ENCODE data around the gene CHTF18.

CHTF18 gene

GRCh38 chr16:792221-792995 is 4.0 kb downstream of the CHTF18 start:
- DNase-seq (ENCODE audit: low read depth, low spot score), result no peak

- no peak for DNase-seq (ENCODE audit: low read depth, low spot score)
Observed at GRCh38 chr16:793414-793813, 5.0 kb downstream of the CHTF18 start.

DNA sequence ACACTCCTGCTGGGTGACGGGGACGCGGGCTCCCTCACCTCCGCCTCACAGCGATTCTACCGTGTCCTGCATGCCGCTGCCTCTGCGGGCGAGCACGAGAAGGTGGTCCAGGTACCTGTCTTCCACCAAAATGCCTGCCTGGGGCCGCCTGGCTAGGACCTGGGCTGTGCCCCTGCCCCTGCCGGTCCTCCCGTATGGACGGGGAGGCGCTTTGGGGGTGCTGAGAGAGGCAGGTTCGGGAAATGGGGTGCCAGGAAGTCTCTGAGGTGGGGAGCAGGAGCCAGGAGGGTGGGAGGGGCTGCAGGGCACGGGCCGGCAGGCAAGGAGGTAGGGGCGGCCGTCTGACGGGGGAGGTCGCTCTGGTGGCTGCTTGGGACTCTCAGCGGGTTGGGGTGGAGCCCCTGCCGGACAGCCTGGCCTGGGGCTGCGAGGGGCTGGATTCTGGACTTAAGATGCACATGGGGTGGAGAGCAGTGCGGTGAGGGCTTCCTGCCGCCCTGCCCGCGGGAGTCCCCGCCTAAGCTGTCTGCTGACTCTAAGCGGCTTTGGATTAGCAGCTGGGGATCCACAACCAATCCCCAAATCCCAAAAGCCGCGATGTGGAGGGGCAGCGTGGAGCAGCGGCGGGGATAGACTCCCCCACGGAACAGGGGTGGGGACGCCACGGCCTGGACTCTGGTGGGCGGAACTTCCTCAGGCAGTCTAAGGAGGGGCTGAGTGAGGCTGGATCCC is 5.8 kb downstream of the CHTF18 start:
- DNase-seq (ENCODE audit: low read depth, low spot score), result no peak

DNA sequence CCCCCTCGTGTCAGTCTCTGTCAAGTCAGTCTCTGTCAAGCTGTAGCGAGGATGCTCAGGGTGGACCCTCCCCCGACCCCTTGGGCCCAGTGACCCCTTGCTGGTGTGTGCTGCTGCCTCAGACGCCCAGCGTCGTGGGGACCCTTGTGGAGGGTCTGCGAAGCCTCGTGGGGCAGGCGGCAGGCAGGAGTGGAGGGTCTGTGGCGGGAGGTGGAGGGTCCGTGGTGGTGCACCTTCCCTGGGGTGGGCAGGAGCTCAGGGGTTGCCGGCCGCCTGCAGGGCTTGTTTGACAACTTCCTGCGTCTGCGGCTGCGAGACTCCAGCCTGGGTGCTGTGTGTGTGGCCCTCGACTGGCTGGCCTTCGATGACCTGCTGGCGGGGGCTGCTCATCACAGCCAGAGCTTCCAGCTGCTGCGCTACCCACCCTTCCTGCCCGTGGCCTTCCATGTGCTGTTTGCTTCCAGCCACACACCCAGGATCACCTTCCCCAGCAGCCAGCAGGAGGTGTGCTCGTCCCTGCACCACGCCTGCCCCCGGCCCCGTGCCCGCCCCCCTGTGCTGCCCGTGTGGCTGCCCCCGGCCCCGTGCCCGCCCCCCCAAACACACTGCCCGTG is 6.5 kb downstream of the CHTF18 start:
- DNase-seq (ENCODE audit: low read depth, low spot score), result no peak

DNA sequence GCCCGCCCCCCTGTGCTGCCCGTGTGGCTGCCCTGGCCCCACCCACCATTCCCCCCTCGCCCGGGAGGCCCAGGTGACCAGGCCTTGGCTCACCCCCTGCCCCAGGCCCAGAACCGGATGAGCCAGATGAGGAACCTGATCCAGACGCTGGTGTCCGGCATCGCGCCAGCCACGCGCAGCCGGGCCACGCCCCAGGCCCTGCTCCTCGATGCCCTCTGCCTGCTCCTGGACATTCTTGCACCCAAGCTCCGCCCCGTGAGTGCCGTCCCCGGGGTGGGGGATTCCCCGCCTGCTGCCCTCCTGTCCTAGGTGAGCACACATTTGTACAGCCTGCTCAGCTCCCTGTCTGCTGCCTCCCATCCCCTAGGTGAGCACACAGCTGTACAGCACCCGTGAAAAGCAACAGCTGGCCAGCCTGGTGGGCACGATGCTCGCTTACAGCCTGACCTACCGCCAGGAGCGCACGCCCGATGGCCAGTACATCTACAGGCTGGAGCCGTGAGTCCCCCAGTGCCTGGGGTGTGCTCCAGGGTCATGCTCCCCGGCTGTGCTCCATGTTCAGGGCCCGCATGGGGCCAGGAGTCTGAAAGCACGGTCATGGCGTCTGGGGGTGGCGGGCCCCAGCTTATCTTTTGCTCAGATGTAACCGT is 7.3 kb downstream of the CHTF18 start:
- no peak for DNase-seq (ENCODE audit: low read depth, low spot score)

DNA sequence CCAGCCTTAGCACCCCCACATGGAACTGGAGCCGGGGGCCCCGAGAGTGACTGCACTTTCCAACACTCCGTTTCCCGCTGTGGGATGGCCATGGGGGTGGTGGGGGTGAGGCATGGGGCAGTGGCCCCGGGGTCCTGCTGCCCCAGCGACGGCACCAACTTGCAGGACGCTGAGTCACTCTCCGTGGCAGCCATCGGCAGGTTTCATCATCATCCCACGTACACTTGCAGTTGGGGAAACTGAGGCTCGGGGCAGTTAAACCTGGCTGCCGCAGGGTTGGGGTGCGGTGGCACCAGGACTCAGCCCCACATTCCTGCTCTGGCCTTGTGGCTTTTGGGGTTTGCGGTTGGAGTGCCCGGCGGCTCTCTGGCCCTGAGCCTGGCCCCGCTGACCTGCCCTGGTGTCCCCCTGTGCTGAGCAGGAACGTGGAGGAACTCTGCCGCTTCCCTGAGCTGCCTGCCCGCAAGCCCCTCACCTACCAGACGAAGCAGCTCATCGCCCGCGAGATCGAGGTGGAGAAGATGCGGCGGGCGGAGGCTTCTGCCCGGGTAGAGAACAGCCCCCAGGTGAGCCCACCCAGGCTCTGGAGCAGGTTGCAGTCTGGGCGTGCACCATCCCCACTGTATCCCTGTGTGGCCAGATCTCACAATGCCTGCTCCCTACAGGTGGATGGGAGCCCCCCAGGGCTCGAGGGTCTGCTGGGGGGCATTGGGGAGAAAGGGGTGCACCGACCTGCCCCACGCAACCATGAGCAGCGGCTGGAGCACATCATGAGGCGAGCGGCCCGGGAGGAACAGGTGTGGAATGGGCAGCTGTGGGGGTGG is 8.1 kb downstream of the CHTF18 start:
- no peak for DNase-seq (ENCODE audit: low read depth, low spot score)

GRCh38 chr16:797120-797420 is 8.7 kb downstream of the CHTF18 start:
- DNase-seq (ENCODE audit: low read depth, low spot score), result no peak

DNA sequence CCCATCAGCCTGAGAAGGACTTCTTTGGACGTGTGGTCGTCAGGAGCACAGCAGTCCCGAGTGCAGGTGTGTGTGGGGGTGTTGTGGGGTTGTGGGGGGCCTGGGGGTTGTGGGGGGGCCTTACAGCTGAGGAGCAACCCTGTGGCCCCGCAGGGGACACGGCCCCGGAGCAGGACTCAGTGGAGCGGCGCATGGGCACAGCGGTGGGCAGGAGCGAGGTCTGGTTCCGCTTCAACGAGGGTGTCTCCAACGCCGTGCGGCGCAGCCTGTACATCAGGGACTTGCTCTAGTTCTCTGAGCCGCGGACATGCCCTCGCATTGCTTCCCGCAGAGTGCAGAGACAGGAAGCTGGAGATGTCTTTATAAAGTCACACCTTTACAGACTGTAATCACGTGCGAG is 9.3 kb downstream of the CHTF18 start:
- no peak for DNase-seq (ENCODE audit: low read depth, low spot score)

GRCh38 chr16:798666-799065 is 10.2 kb downstream of the CHTF18 start:
- no peak for DNase-seq (ENCODE audit: low read depth, low spot score)

GRCh38 chr16:799111-799947 is 10.9 kb downstream of the CHTF18 start:
- DNase-seq (ENCODE audit: low read depth, low spot score), result no peak

DNA sequence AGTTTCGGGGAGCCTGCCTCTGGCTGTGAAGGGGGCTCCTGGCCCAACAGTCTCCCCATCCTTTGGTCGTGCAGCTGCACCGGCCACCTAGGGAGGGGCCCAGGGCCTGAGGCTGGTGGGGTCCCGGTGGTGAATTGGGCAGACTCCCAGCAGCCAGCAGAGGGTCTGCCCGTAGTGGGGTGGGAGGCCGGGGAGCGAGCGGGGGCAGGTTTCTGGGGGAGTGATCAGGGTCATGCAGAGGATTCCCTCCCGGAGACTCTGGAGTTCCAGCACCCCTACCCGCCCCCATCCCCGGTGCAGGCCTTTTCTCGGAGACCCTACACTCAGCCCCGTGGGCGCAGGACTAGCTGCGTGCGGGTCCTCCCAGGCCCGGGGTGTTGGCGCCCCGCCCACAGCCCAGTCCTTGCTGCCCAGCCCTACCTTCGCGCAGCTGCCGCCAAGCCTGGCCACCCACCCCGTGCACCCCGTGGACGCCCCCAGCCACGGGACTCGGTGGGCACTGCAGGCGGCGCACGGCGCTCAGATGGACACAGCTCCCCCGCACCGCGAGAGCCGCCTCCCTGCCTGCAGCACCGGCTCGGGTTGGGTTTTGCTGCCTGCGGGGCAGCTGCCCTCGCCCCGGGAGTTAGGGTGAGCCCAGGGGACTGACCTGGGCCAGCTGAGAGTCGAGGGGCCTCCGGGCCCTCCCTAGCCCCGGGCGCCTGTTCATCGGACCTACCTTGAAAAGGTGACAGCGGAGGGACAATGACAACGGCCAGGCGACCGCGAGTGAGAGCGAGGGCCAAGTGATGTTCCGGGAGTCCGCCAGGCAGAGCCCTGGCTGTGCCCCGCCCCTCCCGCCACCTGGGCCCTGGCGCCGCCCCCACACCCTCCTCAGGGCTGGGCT is 11.8 kb downstream of the CHTF18 start, which contains the start of gene GNG13:
Gene GNG13, minus strand, starts transcription at position 787 of the 886 bp plus-strand sequence. CDS start 1,657 bp downstream, outside the sequence.
- DNase-seq (ENCODE audit: low read depth, low spot score), result peak; percentile 50

DNA sequence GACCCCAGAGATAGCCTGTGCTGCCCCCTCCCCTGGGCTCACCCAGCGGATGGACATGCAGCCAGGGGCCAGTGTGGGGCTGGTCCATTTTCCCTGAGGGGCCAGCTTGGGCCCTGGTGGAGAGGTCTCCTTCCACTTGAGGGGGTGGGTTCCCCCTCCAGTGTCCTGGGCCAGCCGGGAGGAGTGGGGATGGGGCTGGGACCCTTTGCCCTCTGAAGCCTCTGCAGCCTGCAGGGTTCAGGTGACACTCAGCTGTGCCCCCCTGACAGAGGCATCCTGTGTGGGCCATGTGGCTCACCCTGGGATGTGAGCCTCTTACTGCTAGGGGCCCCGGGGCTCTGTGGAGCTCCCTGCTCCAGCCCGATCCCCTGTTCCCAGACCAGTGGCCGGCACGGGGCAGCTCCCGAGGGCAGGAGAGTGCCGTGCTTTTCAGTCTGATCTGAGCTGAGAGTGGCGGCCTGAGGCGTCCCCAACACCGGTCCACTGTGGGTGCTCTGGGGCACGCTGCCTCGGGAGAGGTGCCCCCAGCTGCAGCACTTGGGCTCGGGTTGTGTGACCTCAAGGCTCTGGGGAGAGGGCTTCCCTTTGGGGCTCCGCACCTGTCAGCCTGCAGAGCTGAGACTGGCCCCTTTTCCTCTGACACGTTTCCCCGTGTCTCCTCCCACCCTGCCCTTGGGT is 12.6 kb downstream of the CHTF18 start:
- no peak for DNase-seq (ENCODE audit: low read depth, low spot score)

- DNase-seq (ENCODE audit: low read depth, low spot score), result no peak
Observed at GRCh38 chr16:801584-802363, 13.4 kb downstream of the CHTF18 start.

DNA sequence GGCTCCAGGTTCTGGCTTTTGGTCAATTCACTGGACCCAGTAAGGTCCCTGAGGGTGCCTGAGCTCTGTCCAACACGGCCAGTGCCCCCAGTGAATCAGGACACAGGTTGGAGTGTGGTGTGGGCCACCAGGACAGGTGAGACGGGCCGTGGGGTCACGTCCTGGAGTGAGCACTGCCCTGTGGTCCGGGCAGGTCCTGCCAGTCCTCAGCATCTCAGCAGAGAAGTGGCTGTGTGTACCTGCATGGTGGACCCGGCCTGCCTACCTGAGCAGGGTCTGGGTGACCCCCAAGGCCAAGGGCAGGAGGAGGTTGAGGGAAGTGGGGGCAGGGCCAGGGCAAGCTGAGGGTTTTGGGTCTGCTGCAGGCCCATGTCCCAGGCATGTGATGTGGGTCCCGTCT is 14.0 kb downstream of the CHTF18 start:
- DNase-seq (ENCODE audit: low read depth, low spot score), result no peak

DNA sequence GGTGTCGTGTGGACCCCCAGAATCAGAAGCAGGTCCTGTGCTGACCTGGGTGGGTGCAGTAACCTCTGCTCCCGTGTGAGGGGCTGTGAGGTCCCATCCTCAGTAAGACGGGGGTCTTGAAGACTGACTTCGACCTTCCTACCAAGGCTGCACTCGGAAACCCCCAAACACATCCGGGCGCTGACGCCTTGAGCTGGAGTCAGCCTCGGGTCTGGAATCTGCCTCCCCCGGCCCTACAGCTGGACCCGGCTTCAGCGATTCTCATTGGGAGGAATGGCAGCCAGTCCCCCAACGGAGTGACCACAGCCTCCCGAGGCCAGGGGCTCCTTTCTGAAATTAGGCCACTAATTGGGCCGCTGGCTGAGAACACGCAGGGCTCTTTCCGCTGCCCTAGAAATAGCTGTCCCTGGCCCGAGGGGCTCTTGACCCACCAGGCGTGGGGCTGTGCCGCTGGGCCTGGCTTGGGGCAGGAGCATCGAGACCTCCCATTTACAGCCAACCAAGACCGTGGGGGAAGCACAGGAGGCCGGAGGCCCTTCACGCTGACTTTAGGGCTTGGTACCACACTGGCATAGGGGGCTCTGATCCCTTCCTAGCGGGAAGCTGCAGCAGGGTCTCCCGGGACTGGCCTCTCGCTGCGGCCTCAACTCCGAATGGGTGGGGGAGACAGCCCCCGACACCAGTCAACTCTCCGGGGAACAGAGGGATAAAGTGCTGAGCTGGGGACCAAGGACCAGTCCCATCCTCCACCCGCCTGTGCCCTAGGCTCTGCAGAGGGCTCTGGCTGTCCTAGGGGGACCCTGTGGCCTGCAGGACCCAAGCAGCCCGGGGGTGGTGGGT is 14.7 kb downstream of the CHTF18 start:
- peak; percentile 41 for DNase-seq (ENCODE audit: low read depth, low spot score)

DNA sequence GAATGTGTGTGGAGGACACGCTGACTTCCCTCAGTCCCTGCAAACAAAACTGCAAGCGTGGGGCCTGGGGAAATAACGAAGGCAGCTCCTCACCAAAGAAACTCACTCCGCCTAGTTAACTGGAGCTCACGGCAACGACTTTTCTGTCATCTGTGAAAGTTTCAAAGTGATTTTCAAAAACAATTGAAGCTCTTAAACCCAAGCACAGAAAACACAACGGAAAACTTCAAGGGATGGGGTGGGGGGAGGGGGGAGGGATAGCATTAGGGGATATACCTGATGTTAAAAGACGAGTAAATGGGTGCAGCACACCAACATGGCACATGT is 15.3 kb downstream of the CHTF18 start:
- no peak for DNase-seq (ENCODE audit: low read depth, low spot score)

All from ELF-1 (cell line).